ENCODE results near the gene ATG2A.

Gene ATG2A

GRCh38 chr11:64902102-64902900 is 14.7 kb downstream of the ATG2A start:
- no peaks in the 10 kb centered on the region for H3K79me2 ChIP-seq (ENCODE audit: control insufficient read depth, insufficient read depth, low read length, unreplicated experiment)
- no peak overlapping the region for H2AFZ ChIP-seq (ENCODE audit: low read length, unreplicated experiment)
- no peaks in the 10 kb centered on the region for H3K27me3 ChIP-seq (ENCODE audit: insufficient read depth, low read length)
- no peaks in the 10 kb centered on the region for H3K4me1 ChIP-seq (ENCODE audit: control insufficient read depth, insufficient read depth, low read length, unreplicated experiment)
- H3K36me3 ChIP-seq (ENCODE audit: insufficient read depth, low read length): no peaks in the 10 kb centered on the region
- no peak overlapping the region for H3K27ac ChIP-seq (ENCODE audit: low read depth, low read length)
- no peak overlapping the region for H3K4me3 ChIP-seq (ENCODE audit: low read depth, low read length)

- H3K4me3 ChIP-seq (ENCODE audit: low read depth, low read length): no peak overlapping the region
- no peaks in the 10 kb centered on the region for H3K4me1 ChIP-seq (ENCODE audit: control insufficient read depth, insufficient read depth, low read length, unreplicated experiment)
- no peak overlapping the region for H2AFZ ChIP-seq (ENCODE audit: low read length, unreplicated experiment)
- no peaks in the 10 kb centered on the region for H3K36me3 ChIP-seq (ENCODE audit: insufficient read depth, low read length)
- H3K79me2 ChIP-seq (ENCODE audit: control insufficient read depth, insufficient read depth, low read length, unreplicated experiment): no peaks in the 10 kb centered on the region
- no peaks in the 10 kb centered on the region for H3K27me3 ChIP-seq (ENCODE audit: insufficient read depth, low read length)
- no peak overlapping the region for H3K27ac ChIP-seq (ENCODE audit: low read depth, low read length)
These were observed 16.2 kb downstream of the ATG2A start for GRCh38 chr11:64900774-64901173.

- Histone ChIP-seq H3K27ac (ENCODE audit: low read depth, low read length) (no peak overlapping the region), H3K4me3 (ENCODE audit: low read depth, low read length) (no peak overlapping the region), H3K36me3 (ENCODE audit: insufficient read depth, low read length) (no peaks in the 10 kb centered on the region), H2AFZ (ENCODE audit: low read length, unreplicated experiment) (no peak overlapping the region), H3K79me2 (ENCODE audit: control insufficient read depth, insufficient read depth, low read length, unreplicated experiment) (no peaks in the 10 kb centered on the region), H3K27me3 (ENCODE audit: insufficient read depth, low read length) (no peaks in the 10 kb centered on the region), H3K4me1 (ENCODE audit: control insufficient read depth, insufficient read depth, low read length, unreplicated experiment) (no peaks in the 10 kb centered on the region)
These were observed 16.7 kb downstream of the ATG2A start for GRCh38 chr11:64900263-64900678.

GRCh38 chr11:64898541-64898940 is 18.5 kb downstream of the ATG2A start:
- Histone ChIP-seq H3K4me1 (ENCODE audit: control insufficient read depth, insufficient read depth, low read length, unreplicated experiment) (no peaks in the 10 kb centered on the region), H3K79me2 (ENCODE audit: control insufficient read depth, insufficient read depth, low read length, unreplicated experiment) (no peaks in the 10 kb centered on the region), H3K27ac (ENCODE audit: low read depth, low read length) (no peak overlapping the region), H2AFZ (ENCODE audit: low read length, unreplicated experiment) (no peak overlapping the region), H3K27me3 (ENCODE audit: insufficient read depth, low read length) (no peaks in the 10 kb centered on the region), H3K4me3 (ENCODE audit: low read depth, low read length) (no peak overlapping the region), H3K36me3 (ENCODE audit: insufficient read depth, low read length) (no peaks in the 10 kb centered on the region)

GRCh38 chr11:64898076-64898445 is 18.9 kb downstream of the ATG2A start:
- Histone ChIP-seq H3K36me3 (ENCODE audit: insufficient read depth, low read length) (no peaks in the 10 kb centered on the region), H3K27me3 (ENCODE audit: insufficient read depth, low read length) (no peaks in the 10 kb centered on the region), H2AFZ (ENCODE audit: low read length, unreplicated experiment) (no peak overlapping the region), H3K4me3 (ENCODE audit: low read depth, low read length) (no peak overlapping the region), H3K4me1 (ENCODE audit: control insufficient read depth, insufficient read depth, low read length, unreplicated experiment) (no peaks in the 10 kb centered on the region), H3K27ac (ENCODE audit: low read depth, low read length) (no peak overlapping the region), H3K79me2 (ENCODE audit: control insufficient read depth, insufficient read depth, low read length, unreplicated experiment) (no peaks in the 10 kb centered on the region)

GRCh38 chr11:64897381-64898075 is 19.5 kb downstream of the ATG2A start:
- no peaks in the 10 kb centered on the region for H3K79me2 ChIP-seq (ENCODE audit: control insufficient read depth, insufficient read depth, low read length, unreplicated experiment)
- no peaks in the 10 kb centered on the region for H3K27me3 ChIP-seq (ENCODE audit: insufficient read depth, low read length)
- H2AFZ ChIP-seq (ENCODE audit: low read length, unreplicated experiment): no peak overlapping the region
- H3K27ac ChIP-seq (ENCODE audit: low read depth, low read length): no peak overlapping the region
- H3K4me1 ChIP-seq (ENCODE audit: control insufficient read depth, insufficient read depth, low read length, unreplicated experiment): no peaks in the 10 kb centered on the region
- no peaks in the 10 kb centered on the region for H3K36me3 ChIP-seq (ENCODE audit: insufficient read depth, low read length)
- H3K4me3 ChIP-seq (ENCODE audit: low read depth, low read length): no peak overlapping the region

GRCh38 chr11:64896448-64897022 is 20.5 kb downstream of the ATG2A start:
- no peak overlapping the region for H3K4me3 ChIP-seq (ENCODE audit: low read depth, low read length)
- no peaks in the 10 kb centered on the region for H3K27me3 ChIP-seq (ENCODE audit: insufficient read depth, low read length)
- no peak overlapping the region for H3K27ac ChIP-seq (ENCODE audit: low read depth, low read length)
- no peaks in the 10 kb centered on the region for H3K79me2 ChIP-seq (ENCODE audit: control insufficient read depth, insufficient read depth, low read length, unreplicated experiment)
- H3K36me3 ChIP-seq (ENCODE audit: insufficient read depth, low read length): no peaks in the 10 kb centered on the region
- H3K4me1 ChIP-seq (ENCODE audit: control insufficient read depth, insufficient read depth, low read length, unreplicated experiment): no peaks in the 10 kb centered on the region
- no peak overlapping the region for H2AFZ ChIP-seq (ENCODE audit: low read length, unreplicated experiment)

- no peak overlapping the region for H3K4me3 ChIP-seq (ENCODE audit: low read depth, low read length)
- H3K4me1 ChIP-seq (ENCODE audit: control insufficient read depth, insufficient read depth, low read length, unreplicated experiment): no peaks in the 10 kb centered on the region
- no peak overlapping the region for H2AFZ ChIP-seq (ENCODE audit: low read length, unreplicated experiment)
- no peaks in the 10 kb centered on the region for H3K27me3 ChIP-seq (ENCODE audit: insufficient read depth, low read length)
- H3K27ac ChIP-seq (ENCODE audit: low read depth, low read length): no peak overlapping the region
- H3K79me2 ChIP-seq (ENCODE audit: control insufficient read depth, insufficient read depth, low read length, unreplicated experiment): no peaks in the 10 kb centered on the region
- H3K36me3 ChIP-seq (ENCODE audit: insufficient read depth, low read length): no peaks in the 10 kb centered on the region
These were observed 22.1 kb downstream of the ATG2A start for GRCh38 chr11:64894812-64895452.

GRCh38 chr11:64894070-64894811 is 22.8 kb downstream of the ATG2A start:
- Histone ChIP-seq H3K36me3 (ENCODE audit: insufficient read depth, low read length) (no peaks in the 10 kb centered on the region), H2AFZ (ENCODE audit: low read length, unreplicated experiment) (no peak overlapping the region), H3K27ac (ENCODE audit: low read depth, low read length) (no peak overlapping the region), H3K4me3 (ENCODE audit: low read depth, low read length) (no peak overlapping the region), H3K27me3 (ENCODE audit: insufficient read depth, low read length) (no peaks in the 10 kb centered on the region), H3K4me1 (ENCODE audit: control insufficient read depth, insufficient read depth, low read length, unreplicated experiment) (no peaks in the 10 kb centered on the region), H3K79me2 (ENCODE audit: control insufficient read depth, insufficient read depth, low read length, unreplicated experiment) (no peaks in the 10 kb centered on the region)

Data from ACC112 (cell line).